ENCODE results near the gene POU3F1. TPM values are rescaled to one million over a fixed set of nuclear protein-coding genes. Genes with fewer than 3 reads are reported as not detected.

POU3F1 gene
- polyA plus RNA-seq, 2 of the 4 experiments (the other 2 are of a cell fraction): not detected

- Histone ChIP-seq H3K4me3 (no peak overlapping the region), H3K9me3 (no peaks in the 10 kb centered on the region), H3K4me2 (peak overlapping the region; percentile 53), H3K27ac (peak overlapping the region in 1 of 2 experiments; percentile 31; a peak in 1 of 6 replicates), H3K4me1 (peaks cover 13% of the 10 kb centered on the region; the same call in 1 of the 3 replicates)
- peak; percentile 58 to 59; a peak in 5 of 6 replicates for ATAC-seq
- CTCF ChIA-PET: interaction anchor here (0.7 to 3.0 kb wide), 6 partner anchors 9 to 796 kb away, joined by 3 to 9 read pairs (median 4); no protein-coding TSS in a partner anchor
- DNase-seq (ENCODE audit: low read depth in 1 of 2, low spot score in 1 of 2): no peak
- FAIRE-seq: no peak
- TF ChIP-seq ELK1 (IDR thresholded peaks at IDR 0.05; ENCODE audit: low read depth, low read length): no peak
- no peak for TF ChIP-seq CBX2 (IDR thresholded peaks at IDR 0.05; ENCODE audit: borderline replicate concordance, low read depth)
- no peak for TF ChIP-seq JUNB (IDR thresholded peaks at IDR 0.05)
- TF ChIP-seq NFE2L2 (conservative IDR thresholded peaks at IDR 0.05; ENCODE audit: low read length): no peak
- TF ChIP-seq BHLHE40 (IDR thresholded peaks at IDR 0.05; ENCODE audit: low read depth, low read length): no peak
- TF ChIP-seq MAZ (IDR thresholded peaks at IDR 0.05; ENCODE audit: borderline replicate concordance, low read depth, low read length): no peak
- TF ChIP-seq, protein P1, sequence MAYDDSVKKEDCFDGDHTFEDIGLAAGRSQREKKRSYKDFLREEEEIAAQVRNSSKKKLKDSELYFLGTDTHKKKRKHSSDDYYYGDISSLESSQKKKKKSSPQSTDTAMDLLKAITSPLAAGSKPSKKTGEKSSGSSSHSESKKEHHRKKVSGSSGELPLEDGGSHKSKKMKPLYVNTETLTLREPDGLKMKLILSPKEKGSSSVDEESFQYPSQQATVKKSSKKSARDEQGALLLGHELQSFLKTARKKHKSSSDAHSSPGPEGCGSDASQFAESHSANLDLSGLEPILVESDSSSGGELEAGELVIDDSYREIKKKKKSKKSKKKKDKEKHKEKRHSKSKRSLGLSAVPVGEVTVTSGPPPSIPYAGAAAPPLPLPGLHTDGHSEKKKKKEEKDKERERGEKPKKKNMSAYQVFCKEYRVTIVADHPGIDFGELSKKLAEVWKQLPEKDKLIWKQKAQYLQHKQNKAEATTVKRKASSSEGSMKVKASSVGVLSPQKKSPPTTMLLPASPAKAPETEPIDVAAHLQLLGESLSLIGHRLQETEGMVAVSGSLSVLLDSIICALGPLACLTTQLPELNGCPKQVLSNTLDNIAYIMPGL (CRISPR knock-in tag; IDR thresholded peaks at IDR 0.05; ENCODE audit: borderline replicate concordance): no peak
- TF ChIP-seq ZSCAN20 (CRISPR knock-in tag; IDR thresholded peaks at IDR 0.05): no peak
- no peak for TF ChIP-seq BCL3 (IDR thresholded peaks at IDR 0.05)
- TF ChIP-seq KDM1A (IDR thresholded peaks at IDR 0.05; ENCODE audit: low read depth): no peak
- no peak for TF ChIP-seq HOXB13 (CRISPR knock-in tag; IDR thresholded peaks at IDR 0.05; ENCODE audit: low read depth)
- no peak for TF ChIP-seq MAFK (IDR thresholded peaks at IDR 0.05; ENCODE audit: partially characterized antibody)
- no peak for TF ChIP-seq TFCP2L1 (CRISPR knock-in tag; IDR thresholded peaks at IDR 0.05)
- TF ChIP-seq CHD2 (IDR thresholded peaks at IDR 0.05; ENCODE audit: low read length, partially characterized antibody): no peak
- TF ChIP-seq NPAS2 (CRISPR knock-in tag; IDR thresholded peaks at IDR 0.05; ENCODE audit: borderline replicate concordance): no peak
- TF ChIP-seq ESRRA (IDR thresholded peaks at IDR 0.05; ENCODE audit: borderline replicate concordance, low read length): no peak
- POLR2A ChIA-PET: interaction anchor here (1.1 kb wide), 1 partner anchor 9 kb away, joined by 4 read pairs; no protein-coding TSS in a partner anchor
- WGBS (ENCODE audit: missing lambda C conversion rate): 18% methylated on average over 8 of the region's 10 CpGs
These were observed 7.7 kb downstream of the POU3F1 start for GRCh38 chr1:38038861-38039260.

- H3K4me1 ChIP-seq: peaks cover 13% of the 10 kb centered on the region; the same call in 1 of the 3 replicates
- ChIA-PET POLR2A (no interaction called here), CTCF (interaction anchor here (0.9 to 3.0 kb wide), 6 partner anchors 8 to 798 kb away, joined by 3 to 8 read pairs (median 4); no protein-coding TSS in a partner anchor)
- ATAC-seq (peak in 1 of 2 experiments; percentile 50; a peak in 2 of 6 replicates), DNase-seq (ENCODE audit: low read depth in 1 of 2, low spot score in 1 of 2) (peak in 1 of 2 experiments; percentile 28), FAIRE-seq (no peak)
- WGBS (ENCODE audit: missing lambda C conversion rate): 69% methylated on average over 5 of the region's 5 CpGs
- H3K9me3 ChIP-seq: no peaks in the 10 kb centered on the region
- H3K4me2 ChIP-seq: no peak overlapping the region
- no peak overlapping the region for H3K4me3 ChIP-seq
- no peak overlapping the region for H3K27ac ChIP-seq
- TF ChIP-seq FOXS1 (CRISPR knock-in tag; IDR thresholded peaks at IDR 0.05) (no peak), POLR2AphosphoS2 (conservative IDR thresholded peaks at IDR 0.05; ENCODE audit: low read length) (no peak), PHF8 (IDR thresholded peaks at IDR 0.05; ENCODE audit: borderline replicate concordance, low read depth) (no peak), ZNF302 (CRISPR knock-in tag; IDR thresholded peaks at IDR 0.05) (no peak), CTCF (IDR thresholded peaks at IDR 0.05) (peak; percentile 15; the same call in 1 of the 3 replicates), RAD21 (conservative IDR thresholded peaks at IDR 0.05 in 1 of 2, IDR thresholded peaks at IDR 0.05 in 1 of 2) (peak; percentile 27 to 54; a peak in 3 of 5 replicates), MAFK (IDR thresholded peaks at IDR 0.05; ENCODE audit: partially characterized antibody) (no peak), SREBF2 (IDR thresholded peaks at IDR 0.05) (no peak), TFCP2L1 (CRISPR knock-in tag; IDR thresholded peaks at IDR 0.05) (no peak), EHMT2 (IDR thresholded peaks at IDR 0.05; ENCODE audit: low read depth) (no peak)
These were observed 9.2 kb downstream of the POU3F1 start for GRCh38 chr1:38037221-38037939.

Data from A549 (cell line).